GM10266 (cell line): ENCODE data around the gene TTC17.
A peak's percentile ranks its signal among the peaks of the same experiment; 100 is the strongest.

Experiments used
- DNase-seq: peaks from one replicate; pipeline ENCODE4 v3.0.0; 2012; ENCODE audit errors: extremely low spot score
- CTCF ChIP-seq: IDR thresholded peaks from 2 replicates; pipeline ENCODE4 v1.5.1; 2012; ENCODE audit warnings: mild to moderate bottlenecking, low read depth; ENCODE audit not compliant: control insufficient read depth, insufficient read depth; ENCODE audit errors: missing control alignments

Gene TTC17, protein sequence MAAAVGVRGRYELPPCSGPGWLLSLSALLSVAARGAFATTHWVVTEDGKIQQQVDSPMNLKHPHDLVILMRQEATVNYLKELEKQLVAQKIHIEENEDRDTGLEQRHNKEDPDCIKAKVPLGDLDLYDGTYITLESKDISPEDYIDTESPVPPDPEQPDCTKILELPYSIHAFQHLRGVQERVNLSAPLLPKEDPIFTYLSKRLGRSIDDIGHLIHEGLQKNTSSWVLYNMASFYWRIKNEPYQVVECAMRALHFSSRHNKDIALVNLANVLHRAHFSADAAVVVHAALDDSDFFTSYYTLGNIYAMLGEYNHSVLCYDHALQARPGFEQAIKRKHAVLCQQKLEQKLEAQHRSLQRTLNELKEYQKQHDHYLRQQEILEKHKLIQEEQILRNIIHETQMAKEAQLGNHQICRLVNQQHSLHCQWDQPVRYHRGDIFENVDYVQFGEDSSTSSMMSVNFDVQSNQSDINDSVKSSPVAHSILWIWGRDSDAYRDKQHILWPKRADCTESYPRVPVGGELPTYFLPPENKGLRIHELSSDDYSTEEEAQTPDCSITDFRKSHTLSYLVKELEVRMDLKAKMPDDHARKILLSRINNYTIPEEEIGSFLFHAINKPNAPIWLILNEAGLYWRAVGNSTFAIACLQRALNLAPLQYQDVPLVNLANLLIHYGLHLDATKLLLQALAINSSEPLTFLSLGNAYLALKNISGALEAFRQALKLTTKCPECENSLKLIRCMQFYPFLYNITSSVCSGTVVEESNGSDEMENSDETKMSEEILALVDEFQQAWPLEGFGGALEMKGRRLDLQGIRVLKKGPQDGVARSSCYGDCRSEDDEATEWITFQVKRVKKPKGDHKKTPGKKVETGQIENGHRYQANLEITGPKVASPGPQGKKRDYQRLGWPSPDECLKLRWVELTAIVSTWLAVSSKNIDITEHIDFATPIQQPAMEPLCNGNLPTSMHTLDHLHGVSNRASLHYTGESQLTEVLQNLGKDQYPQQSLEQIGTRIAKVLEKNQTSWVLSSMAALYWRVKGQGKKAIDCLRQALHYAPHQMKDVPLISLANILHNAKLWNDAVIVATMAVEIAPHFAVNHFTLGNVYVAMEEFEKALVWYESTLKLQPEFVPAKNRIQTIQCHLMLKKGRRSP

DNA sequence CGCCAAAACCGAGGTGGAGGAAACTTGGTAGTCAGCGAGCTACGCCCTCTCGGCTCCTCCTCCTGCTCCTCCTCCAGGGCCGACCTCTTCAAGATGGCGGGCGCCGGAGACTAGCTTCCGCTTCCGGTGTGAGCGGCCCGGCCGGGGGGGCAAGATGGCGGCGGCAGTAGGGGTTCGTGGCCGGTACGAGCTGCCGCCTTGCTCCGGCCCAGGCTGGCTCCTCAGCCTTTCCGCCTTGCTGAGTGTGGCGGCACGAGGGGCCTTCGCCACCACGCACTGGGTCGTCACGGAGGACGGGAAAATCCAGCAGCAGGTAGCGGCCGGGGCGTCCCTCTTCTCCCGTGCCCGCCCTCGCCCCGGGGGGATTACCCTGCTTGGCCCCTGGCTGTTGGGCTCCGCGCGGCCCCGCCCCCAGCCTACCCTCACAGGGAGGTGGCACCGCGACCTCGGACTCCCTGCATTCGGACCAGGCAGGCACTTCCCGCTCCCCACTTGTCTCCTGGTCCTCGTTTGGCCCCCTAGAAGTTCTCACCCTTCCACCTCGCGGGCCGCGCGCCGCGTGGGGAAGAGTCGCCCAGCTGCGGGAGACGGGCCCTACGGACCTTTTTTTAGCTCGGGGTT is at the start of gene TTC17:
Gene TTC17, plus strand, starts transcription at position 120 of the 621 bp plus-strand sequence. Its CDS starts 35 bp downstream, at position 155.
- DNase-seq = peak; percentile 91

GRCh38 chr11:43311791-43312607 is 46.7 kb upstream of the TTC17 start, which contains the start of gene API5:
Gene API5, plus strand, starts transcription at chr11:43311996. Its CDS starts 132 bp downstream, at chr11:43312128.
- peak; percentile 89 for TF ChIP-seq CTCF
- DNase-seq = peak; percentile 81

More for the DNA sequence above, at the start of gene TTC17:
- TF ChIP-seq CTCF = no peak

DNA sequence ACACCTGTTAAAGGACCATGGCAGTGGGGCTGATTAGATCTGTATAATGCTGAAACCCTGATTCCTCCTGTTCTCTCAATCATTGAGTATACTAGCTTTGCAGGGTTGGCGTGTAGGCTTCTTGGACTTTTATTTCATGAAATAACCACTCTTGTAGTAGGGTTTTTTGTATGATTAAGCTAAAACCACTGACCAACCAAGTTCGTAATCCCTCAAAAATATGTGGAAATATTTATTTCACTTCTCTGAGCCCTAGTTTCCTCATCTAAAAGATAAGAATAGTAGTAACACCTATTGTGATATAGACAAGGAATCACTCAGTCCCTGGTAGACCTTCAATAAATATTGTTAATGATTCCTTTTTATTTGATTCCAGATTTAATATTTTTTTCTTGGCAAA is 42.8 kb upstream of the TTC17 start:
- DNase-seq = no peak
- no peak for TF ChIP-seq CTCF

GRCh38 chr11:43316451-43316850 is 42.3 kb upstream of the TTC17 start:
- no peak for DNase-seq
- TF ChIP-seq CTCF = no peak

DNA sequence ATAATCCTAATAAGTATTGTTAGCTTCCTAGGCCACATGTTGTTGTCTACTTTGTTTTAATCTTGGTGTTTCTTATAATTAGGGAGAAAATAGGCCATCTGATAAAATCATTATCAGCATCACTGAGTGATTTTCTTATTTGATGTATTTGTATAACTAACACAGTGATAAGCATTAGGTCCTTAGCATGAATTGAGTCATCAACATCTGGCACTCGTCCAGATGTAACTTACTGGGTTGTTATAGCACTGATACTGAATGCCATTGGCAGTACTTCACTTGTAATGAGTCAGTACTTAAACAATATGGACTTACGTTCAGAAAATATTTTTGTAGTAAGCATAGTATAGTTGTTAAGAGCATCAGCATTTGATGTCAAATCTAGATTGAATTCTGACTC is 30.7 kb upstream of the TTC17 start:
- DNase-seq = no peak
- TF ChIP-seq CTCF = no peak

- no peak for TF ChIP-seq CTCF
- DNase-seq = no peak
Measured at GRCh38 chr11:43328482-43328881, 30.2 kb upstream of the TTC17 start.
